ENCODE data around the gene XIRP2.

Gene XIRP2

GRCh38 chr2:167132906-167133555, 244.8 kb downstream of the XIRP2 start:
- in situ Hi-C loops (cut with MboI; ENCODE audit: low sequenced_read_pairs, unreplicated experiment), result no loop called here
- no peak for DNase-seq (ENCODE audit: low spot score)
- TF ChIP-seq, protein P1, sequence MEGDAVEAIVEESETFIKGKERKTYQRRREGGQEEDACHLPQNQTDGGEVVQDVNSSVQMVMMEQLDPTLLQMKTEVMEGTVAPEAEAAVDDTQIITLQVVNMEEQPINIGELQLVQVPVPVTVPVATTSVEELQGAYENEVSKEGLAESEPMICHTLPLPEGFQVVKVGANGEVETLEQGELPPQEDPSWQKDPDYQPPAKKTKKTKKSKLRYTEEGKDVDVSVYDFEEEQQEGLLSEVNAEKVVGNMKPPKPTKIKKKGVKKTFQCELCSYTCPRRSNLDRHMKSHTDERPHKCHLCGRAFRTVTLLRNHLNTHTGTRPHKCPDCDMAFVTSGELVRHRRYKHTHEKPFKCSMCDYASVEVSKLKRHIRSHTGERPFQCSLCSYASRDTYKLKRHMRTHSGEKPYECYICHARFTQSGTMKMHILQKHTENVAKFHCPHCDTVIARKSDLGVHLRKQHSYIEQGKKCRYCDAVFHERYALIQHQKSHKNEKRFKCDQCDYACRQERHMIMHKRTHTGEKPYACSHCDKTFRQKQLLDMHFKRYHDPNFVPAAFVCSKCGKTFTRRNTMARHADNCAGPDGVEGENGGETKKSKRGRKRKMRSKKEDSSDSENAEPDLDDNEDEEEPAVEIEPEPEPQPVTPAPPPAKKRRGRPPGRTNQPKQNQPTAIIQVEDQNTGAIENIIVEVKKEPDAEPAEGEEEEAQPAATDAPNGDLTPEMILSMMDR (IDR thresholded peaks at IDR 0.05; ENCODE audit: borderline replicate concordance, control extremely low read depth, extremely low read depth, insufficient read depth, missing control alignments), result no peak

DNA sequence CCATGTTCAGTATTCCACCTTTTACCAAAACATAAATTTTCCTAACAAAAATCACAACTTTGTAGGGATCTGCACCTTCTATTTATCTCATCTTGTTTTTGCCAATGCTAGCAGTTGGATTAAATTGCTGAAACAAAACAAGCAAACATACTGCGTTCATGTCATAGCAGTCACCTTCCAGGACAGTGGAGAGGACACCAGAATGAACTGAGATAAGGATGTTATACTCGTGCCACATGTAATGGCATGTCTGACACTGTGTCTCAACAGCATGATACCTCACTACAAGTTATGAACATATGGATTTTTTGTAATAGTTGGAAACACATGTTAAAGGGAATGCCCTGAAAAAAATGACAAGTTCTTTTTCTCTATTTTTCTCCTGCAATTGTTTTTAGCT, 245.3 kb downstream of the XIRP2 start:
- DNase-seq (ENCODE audit: low spot score), result no peak
- TF ChIP-seq, protein P1 (IDR thresholded peaks at IDR 0.05; ENCODE audit: borderline replicate concordance, control extremely low read depth, extremely low read depth, insufficient read depth, missing control alignments), result no peak
- in situ Hi-C loops (cut with MboI; ENCODE audit: low sequenced_read_pairs, unreplicated experiment), result no loop called here

- DNase-seq (ENCODE audit: low spot score), result no peak
- TF ChIP-seq, protein P1 (IDR thresholded peaks at IDR 0.05; ENCODE audit: borderline replicate concordance, control extremely low read depth, extremely low read depth, insufficient read depth, missing control alignments), result no peak
- in situ Hi-C loops (cut with MboI; ENCODE audit: low sequenced_read_pairs, unreplicated experiment), result no loop called here
Measured at GRCh38 chr2:167134381-167135072, 246.2 kb downstream of the XIRP2 start.

- no peak for DNase-seq (ENCODE audit: low spot score)
- TF ChIP-seq, protein P1 (IDR thresholded peaks at IDR 0.05; ENCODE audit: borderline replicate concordance, control extremely low read depth, extremely low read depth, insufficient read depth, missing control alignments), result no peak
- in situ Hi-C loops (cut with MboI; ENCODE audit: low sequenced_read_pairs, unreplicated experiment), result no loop called here
Measured at GRCh38 chr2:167135706-167136105, 247.4 kb downstream of the XIRP2 start.

DNA sequence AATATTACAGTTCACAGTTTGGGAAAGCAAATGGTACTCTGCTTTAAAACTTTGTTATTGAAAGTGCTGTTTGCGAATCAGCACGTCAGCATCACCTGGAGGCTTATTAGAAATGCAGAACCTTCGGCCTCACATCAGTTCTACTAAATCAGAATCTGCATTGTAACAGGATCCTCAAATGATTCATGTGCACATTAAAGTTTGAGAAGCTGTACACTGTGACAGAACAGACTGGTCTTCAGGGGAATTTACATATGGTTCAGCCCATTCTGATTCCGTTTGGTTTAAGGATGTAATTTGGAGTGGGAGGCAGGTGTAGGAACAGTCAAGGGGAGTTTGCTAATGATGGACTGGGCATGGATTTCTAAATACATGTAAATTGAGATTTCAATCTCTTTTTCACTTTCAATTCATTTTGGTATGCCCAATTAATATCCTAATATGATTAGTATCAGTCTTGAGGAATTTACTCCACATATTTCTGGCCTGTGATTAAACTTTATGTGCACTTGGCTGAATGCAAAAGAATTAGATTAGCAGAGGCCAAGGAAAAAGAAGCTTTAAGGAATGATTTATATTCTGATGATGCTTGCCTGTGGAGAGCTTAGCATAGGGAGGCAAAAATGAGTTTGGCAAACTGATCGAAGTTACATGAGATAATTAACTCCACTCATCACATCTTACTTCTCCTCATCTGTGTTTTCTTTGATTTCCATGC, 248.8 kb downstream of the XIRP2 start:
- in situ Hi-C loops (cut with MboI; ENCODE audit: low sequenced_read_pairs, unreplicated experiment), result no loop called here
- TF ChIP-seq, protein P1 (IDR thresholded peaks at IDR 0.05; ENCODE audit: borderline replicate concordance, control extremely low read depth, extremely low read depth, insufficient read depth, missing control alignments), result no peak

DNA sequence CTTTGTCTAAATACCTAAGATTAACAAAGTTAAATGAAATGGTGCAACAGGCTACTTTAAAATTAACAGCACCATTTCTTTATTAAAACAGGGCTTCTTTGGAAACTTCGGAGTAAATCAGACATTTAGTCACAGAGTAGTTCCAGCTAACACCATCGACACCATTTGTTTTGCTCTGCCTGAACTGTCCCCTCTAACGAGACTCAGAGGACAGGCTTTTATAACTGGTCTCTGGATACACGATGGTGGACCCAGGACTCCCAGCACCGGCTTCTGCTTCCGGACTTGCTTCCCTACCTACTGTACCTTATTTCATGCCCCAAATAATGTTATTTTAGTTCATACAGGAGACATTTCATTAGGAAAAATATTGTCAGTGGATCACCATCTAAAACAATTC, 252.1 kb downstream of the XIRP2 start:
- DNase-seq (ENCODE audit: low spot score), result no peak
- in situ Hi-C loops (cut with MboI; ENCODE audit: low sequenced_read_pairs, unreplicated experiment), result no loop called here
- TF ChIP-seq, protein P1 (IDR thresholded peaks at IDR 0.05; ENCODE audit: borderline replicate concordance, control extremely low read depth, extremely low read depth, insufficient read depth, missing control alignments), result no peak

More for the DNA sequence above, 248.8 kb downstream of the XIRP2 start:
- no peak for DNase-seq (ENCODE audit: low spot score)

All from GM13976 (cell line).